Activated CD4-positive, alpha-beta T cell treated with anti-CD3 and anti-CD28 coated beads, Interleukin-2, amount 10 ng/mL, durations not matched to agents 24 days and 14 days (primary cell): ENCODE measurements around the gene C1QTNF7. TPM values are rescaled to one million over a fixed set of nuclear protein-coding genes. Genes with fewer than 3 reads are reported as not detected.

ENCODE experiments used
- DNase-seq: peaks from one replicate; pipeline ENCODE4 v3.0.0; 2022
- H3K27ac Mint-ChIP-seq: one replicate; pipeline ENCODE4 v1.8.0; 2022; ENCODE audit warnings: mild to moderate bottlenecking, mixed read lengths
- H3K27me3 Mint-ChIP-seq: one replicate; pipeline ENCODE4 v1.8.0; 2022; ENCODE audit warnings: mixed read lengths
- H3K36me3 Mint-ChIP-seq: one replicate; pipeline ENCODE4 v1.8.0; 2022; ENCODE audit warnings: low read depth, mild to moderate bottlenecking, mixed read lengths
- H3K4me1 Mint-ChIP-seq: one replicate; pipeline ENCODE4 v1.8.0; 2021; ENCODE audit warnings: mixed read lengths
- H3K4me3 Mint-ChIP-seq: one replicate; pipeline ENCODE4 v1.8.0; 2022; ENCODE audit warnings: mild to moderate bottlenecking, moderate library complexity, mixed read lengths
- H3K9me3 Mint-ChIP-seq: one replicate; pipeline ENCODE4 v1.8.0; 2021; ENCODE audit warnings: mixed read lengths
- intact Hi-C: fragments of 100-400 bp; cut with micrococcal nuclease; formaldehyde crosslinking; loops from one replicate; pipeline ENCODE4 v1.15.1; 2023
- total RNA-seq: library from RNA; stranded (reverse); gene quantifications from 2 replicates; pipeline ENCODE4 v1.2.3, GENCODE V29; 2022

Gene C1QTNF7
- total RNA-seq, 1 donor from 2014 or later = not detected

DNA sequence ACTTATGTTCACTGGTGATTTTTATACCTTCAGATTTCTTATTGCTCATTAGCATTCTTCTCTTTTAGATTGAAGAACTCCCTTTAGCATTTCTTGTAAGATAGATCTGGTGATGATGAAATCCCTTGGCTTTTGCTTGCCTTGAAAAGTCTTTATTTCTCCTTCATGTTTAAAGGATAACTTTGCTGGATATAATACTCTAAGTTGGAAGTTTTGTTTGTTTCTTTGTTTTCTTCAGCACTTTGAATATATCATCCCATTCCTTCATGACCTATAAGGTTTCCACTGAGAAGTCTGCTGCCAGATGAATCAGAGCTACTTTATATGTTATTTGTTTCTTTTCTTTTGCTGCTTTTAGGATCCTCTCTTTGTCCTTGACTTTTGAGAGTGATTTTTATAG lies 60.3 kb downstream of the C1QTNF7 start:
- Mint-ChIP-seq H3K27ac (no peak overlapping the region), H3K4me3 (no peak overlapping the region), H3K4me1 (no peaks in the 10 kb centered on the region), H3K27me3 (peaks cover 26% of the 10 kb centered on the region), H3K9me3 (peaks cover 15% of the 10 kb centered on the region), H3K36me3 (no peaks in the 10 kb centered on the region)
- no peak for DNase-seq
- intact Hi-C loops = no loop called here

DNA sequence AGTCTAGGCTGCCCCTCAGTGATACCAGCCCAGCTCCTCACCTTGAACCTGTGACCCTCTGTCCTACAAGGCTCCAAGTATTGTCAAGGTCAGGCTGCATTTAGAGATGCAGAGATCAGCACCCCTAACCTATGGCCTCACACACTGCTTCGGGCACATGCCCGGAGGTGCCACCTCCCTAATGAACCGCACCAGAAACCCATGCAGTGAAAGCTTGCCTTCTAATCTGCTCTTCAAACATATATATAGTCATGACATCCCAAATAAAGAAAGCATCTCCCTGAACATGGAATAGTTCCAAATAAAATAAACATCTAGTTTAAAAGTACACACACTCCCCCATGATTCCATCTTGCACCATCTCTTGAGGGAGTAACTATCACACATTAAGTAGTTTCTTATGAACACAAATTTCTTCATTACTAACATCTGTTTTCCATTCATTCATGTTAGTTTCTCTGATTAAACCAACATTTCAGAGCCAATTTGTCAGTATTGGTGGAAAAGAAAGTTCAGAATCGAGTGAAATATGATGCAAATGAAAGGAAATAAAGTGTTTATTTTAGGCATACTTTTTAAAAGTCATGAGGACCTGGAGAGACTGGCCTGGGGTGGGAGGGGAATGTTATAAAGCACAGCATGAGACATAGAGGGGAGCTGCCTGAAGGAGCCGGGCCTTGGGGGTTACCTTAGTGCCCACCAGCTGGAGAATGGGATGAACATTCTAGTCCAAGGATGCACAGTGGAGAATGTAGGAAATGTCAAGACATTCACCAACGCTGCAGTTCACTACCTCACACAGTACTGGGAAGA lies 61.0 kb downstream of the C1QTNF7 start:
- peak; percentile 34 for DNase-seq
- Mint-ChIP-seq H3K4me1 (no peaks in the 10 kb centered on the region), H3K9me3 (peaks cover 14% of the 10 kb centered on the region), H3K27ac (no peak overlapping the region), H3K4me3 (no peak overlapping the region), H3K27me3 (peaks cover 25% of the 10 kb centered on the region), H3K36me3 (no peaks in the 10 kb centered on the region)
- intact Hi-C loops = no loop called here

DNA sequence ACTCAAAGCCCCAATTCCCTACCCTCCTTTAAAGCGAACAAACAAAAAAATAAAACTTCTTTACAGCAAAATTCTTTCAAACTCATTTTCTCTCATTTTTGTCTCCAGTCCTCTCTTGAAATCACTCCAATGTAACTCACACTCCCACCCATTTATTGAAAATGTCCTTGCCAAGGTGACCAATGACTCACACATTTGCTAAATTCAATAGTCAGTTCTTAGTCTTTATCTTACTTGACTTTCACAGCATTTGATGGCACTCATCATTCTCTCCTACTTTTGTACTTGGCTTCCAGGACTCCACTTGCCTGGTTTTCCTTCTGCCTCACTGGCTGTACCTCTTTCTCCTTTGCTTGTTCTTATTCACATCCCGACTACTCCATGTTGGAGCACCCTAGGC lies 61.7 kb downstream of the C1QTNF7 start:
- no peaks in the 10 kb centered on the region for H3K4me1 Mint-ChIP-seq
- H3K9me3 Mint-ChIP-seq = peaks cover 8% of the 10 kb centered on the region
- H3K36me3 Mint-ChIP-seq = no peaks in the 10 kb centered on the region
- intact Hi-C loops = no loop called here
- H3K27me3 Mint-ChIP-seq = peaks cover 19% of the 10 kb centered on the region
- no peak overlapping the region for H3K27ac Mint-ChIP-seq
- H3K4me3 Mint-ChIP-seq = no peak overlapping the region
- DNase-seq = peak; percentile 5

DNA sequence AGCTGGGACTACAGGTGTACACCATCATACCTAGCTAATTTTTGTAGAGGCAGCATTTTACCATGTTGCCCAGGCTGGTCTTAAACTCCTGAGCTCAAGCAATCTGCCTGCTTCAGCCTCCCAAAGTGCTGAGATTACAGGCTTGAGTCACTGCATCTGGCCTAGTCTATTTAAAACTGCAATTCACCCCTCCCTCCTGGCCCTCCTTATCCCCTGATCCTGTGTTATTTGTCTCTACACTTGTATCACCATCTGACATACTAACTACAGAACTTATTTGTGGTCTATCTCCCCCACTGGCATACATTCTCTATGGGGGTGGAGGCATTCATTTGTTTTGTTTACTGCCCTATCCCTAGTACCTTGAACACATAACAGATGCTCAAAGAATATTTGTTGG lies 65.6 kb downstream of the C1QTNF7 start:
- no peaks in the 10 kb centered on the region for H3K36me3 Mint-ChIP-seq
- H3K4me3 Mint-ChIP-seq = no peak overlapping the region
- no peak for DNase-seq
- intact Hi-C loops = no loop called here
- no peak overlapping the region for H3K27ac Mint-ChIP-seq
- H3K4me1 Mint-ChIP-seq = no peaks in the 10 kb centered on the region
- peaks cover 7% of the 10 kb centered on the region for H3K27me3 Mint-ChIP-seq
- peaks cover 11% of the 10 kb centered on the region for H3K9me3 Mint-ChIP-seq

DNA sequence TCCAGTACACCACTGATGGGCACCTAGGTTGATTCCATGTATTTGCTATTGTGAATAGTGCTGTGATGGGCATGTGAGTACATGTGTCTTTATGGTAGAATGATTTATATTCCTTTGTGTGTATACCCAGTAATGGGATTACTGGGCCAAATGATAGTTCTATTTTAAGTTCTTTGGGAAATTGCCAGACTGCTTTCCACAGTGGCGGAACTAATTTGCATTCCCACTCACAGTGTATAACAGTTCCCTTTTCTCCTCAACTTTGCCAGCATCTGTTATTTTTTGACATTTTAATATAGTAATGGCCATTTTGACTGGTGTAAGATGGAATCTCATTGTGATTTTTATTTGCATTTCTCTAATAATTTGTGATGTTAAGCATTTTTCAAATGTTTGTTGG lies 67.8 kb downstream of the C1QTNF7 start:
- H3K4me1 Mint-ChIP-seq = no peaks in the 10 kb centered on the region
- no peak overlapping the region for H3K4me3 Mint-ChIP-seq
- H3K9me3 Mint-ChIP-seq = peaks cover 4% of the 10 kb centered on the region
- no peak overlapping the region for H3K27ac Mint-ChIP-seq
- peaks cover 1% of the 10 kb centered on the region for H3K27me3 Mint-ChIP-seq
- intact Hi-C loops = no loop called here
- DNase-seq = no peak
- no peaks in the 10 kb centered on the region for H3K36me3 Mint-ChIP-seq

Other genes starting within 250 kb of the C1QTNF7 start
- not detected in 2 replicates for gene CC2D2A, start 41.8 kb downstream of the C1QTNF7 start, total RNA-seq
- gene FBXL5, start 227.3 kb downstream of the C1QTNF7 start, total RNA-seq = 28.9 and 31.2 TPM in 2 replicates